K562 (cell line): ENCODE results near the gene ZNF774. TPM values are rescaled to one million over a fixed set of nuclear protein-coding genes. Genes with fewer than 3 reads are reported as not detected.
A peak's percentile ranks its signal among the peaks of the same experiment; 100 is the strongest.

Experiments used
- EP400 ChIP-seq: fragments of 450-650 bp; IDR thresholded peaks from 2 replicates; pipeline ENCODE4 v1.6.1; 2017; ENCODE audit warnings: antibody characterized with exemption, mild to moderate bottlenecking, moderate library complexity
- ETS2 ChIP-seq: IDR thresholded peaks from 2 replicates; pipeline ENCODE4 v1.6.1; 2016; ENCODE audit warnings: borderline replicate concordance, missing genetic modification characterization, mild to moderate bottlenecking, moderate library complexity, missing compliant biosample characterization; ENCODE audit not compliant: poor library complexity, severe bottlenecking
- GATAD2A ChIP-seq: fragments of 450-650 bp; IDR thresholded peaks from 2 replicates; pipeline ENCODE4 v1.6.1; 2017
- HDAC2 ChIP-seq: fragments of 450-650 bp; IDR thresholded peaks from 2 replicates; pipeline ENCODE4 v1.6.1; 2016; ENCODE audit warnings: mild to moderate bottlenecking
- HLTF ChIP-seq: fragments of 450-650 bp; IDR thresholded peaks from 2 replicates; pipeline ENCODE4 v1.6.1; 2016
- KHSRP ChIP-seq: fragments of 450-650 bp; IDR thresholded peaks from 2 replicates; pipeline ENCODE4 v1.6.1; 2017
- TFAM ChIP-seq: fragments of 250-450 bp; sonication (Bioruptor Pico); conservative IDR thresholded peaks from 2 replicates; pipeline ENCODE4 v1.5.0; 2021; ENCODE audit warnings: mild to moderate bottlenecking, moderate library complexity
- THRAP3 ChIP-seq: fragments of 450-650 bp; IDR thresholded peaks from 2 replicates; pipeline ENCODE4 v1.6.1; 2016; ENCODE audit warnings: mild to moderate bottlenecking, inconsistent platforms, borderline replicate concordance
- TOE1 ChIP-seq, 2 experiments: fragments of 450-650 bp in 1 of 2; sonication (generic) in 1 of 2; formaldehyde crosslinking in 1 of 2; IDR thresholded peaks; 2 replicates each; pipeline versions ENCODE4 v1.7.1 to v1.8.0; 2016 to 2022; ENCODE audit warnings: borderline replicate concordance in 2 of 2, mild to moderate bottlenecking in 2 of 2, antibody characterized with exemption in 1 of 2, inconsistent platforms in 1 of 2, low read depth in 1 of 2, missing genetic modification reagents in 1 of 2, moderate library complexity in 1 of 2
- ZNF23 ChIP-seq: fragments of 250-450 bp; sonication (Bioruptor Pico); IDR thresholded peaks from 2 replicates; pipeline ENCODE4 v1.4.0; 2020; ENCODE audit warnings: mild to moderate bottlenecking
- polyA plus RNA-seq, 8 experiments: library from polyadenylated mRNA; depleted of rRNA in 4 of 8; stranded (reverse) in 5 of 8; unstranded in 3 of 8; fragments of >200 nt; fragmentation: Nextera tagmentation in 2 of 8; fragmentation: Illumina TruSeq in 1 of 8; extraction: Ambion mirVana in 2 of 8; extraction: Trizol in 1 of 8; gene quantifications; 2 replicates each; pipeline versions ENCODE4 v1.2.1 to v1.2.3, GENCODE V29; 2011 to 2014; ENCODE audit warnings: inconsistent platforms in 1 of 8, missing spikeins in 1 of 8
- total RNA-seq, 7 experiments: library from RNA; depleted of rRNA in 6 of 7; stranded (reverse); fragments of >200 nt in 6 of 7; fragmentation: Illumina TruSeq in 2 of 7; extraction: Trizol in 2 of 7; gene quantifications; 2 replicates each; pipeline versions ENCODE4 v1.2.1 to v1.2.3, GENCODE V29; 2011 to 2021; ENCODE audit warnings: low replicate concordance in 1 of 7
- TF ChIP-seq, protein P1 (sequence below): sonication (generic); formaldehyde crosslinking; IDR thresholded peaks from 2 replicates; pipeline ENCODE4 v1.8.1; 2023; ENCODE audit warnings: missing genetic modification reagents, mild to moderate bottlenecking, borderline replicate concordance
- TF ChIP-seq, protein P2 (sequence below): IDR thresholded peaks from 3 replicates; pipeline ENCODE4 v1.6.1; 2011; ENCODE audit warnings: borderline replicate concordance, mild to moderate bottlenecking; ENCODE audit not compliant: insufficient read length, insufficient read depth
- TF ChIP-seq, protein P3 (sequence below), 3 experiments: IDR thresholded peaks in 2 of 3; conservative IDR thresholded peaks in 1 of 3; 2 replicates each; pipeline ENCODE4 v1.5.1; 2011 to 2012; ENCODE audit warnings: low read length in 3 of 3, mild to moderate bottlenecking in 3 of 3, control low read depth in 2 of 3, improper control_type of control experiment in 1 of 3, inconsistent platforms in 1 of 3, low read depth in 1 of 3, mixed read lengths in 1 of 3, moderate library complexity in 1 of 3; ENCODE audit not compliant: insufficient read depth in 2 of 3
- TF ChIP-seq, protein P4 (sequence below): fragments of 450-650 bp; formaldehyde crosslinking; IDR thresholded peaks from 2 replicates; pipeline ENCODE4 v1.4.0; 2022; ENCODE audit warnings: mild to moderate bottlenecking, moderate library complexity
- TF ChIP-seq, protein P5 (sequence below), 2 experiments: fragments of 450-650 bp; conservative IDR thresholded peaks; 2 replicates each; pipeline ENCODE4 v1.6.1; 2017; ENCODE audit warnings: mild to moderate bottlenecking in 2 of 2, moderate library complexity in 2 of 2

The ZNF774 gene
- total and polyA plus RNA-seq, 9 of the 15 experiments (the other 6 are each of a cell fraction or from before 2014, with no cell fraction given) = 0.32 to 2.0 (median 1.2) TPM

DNA sequence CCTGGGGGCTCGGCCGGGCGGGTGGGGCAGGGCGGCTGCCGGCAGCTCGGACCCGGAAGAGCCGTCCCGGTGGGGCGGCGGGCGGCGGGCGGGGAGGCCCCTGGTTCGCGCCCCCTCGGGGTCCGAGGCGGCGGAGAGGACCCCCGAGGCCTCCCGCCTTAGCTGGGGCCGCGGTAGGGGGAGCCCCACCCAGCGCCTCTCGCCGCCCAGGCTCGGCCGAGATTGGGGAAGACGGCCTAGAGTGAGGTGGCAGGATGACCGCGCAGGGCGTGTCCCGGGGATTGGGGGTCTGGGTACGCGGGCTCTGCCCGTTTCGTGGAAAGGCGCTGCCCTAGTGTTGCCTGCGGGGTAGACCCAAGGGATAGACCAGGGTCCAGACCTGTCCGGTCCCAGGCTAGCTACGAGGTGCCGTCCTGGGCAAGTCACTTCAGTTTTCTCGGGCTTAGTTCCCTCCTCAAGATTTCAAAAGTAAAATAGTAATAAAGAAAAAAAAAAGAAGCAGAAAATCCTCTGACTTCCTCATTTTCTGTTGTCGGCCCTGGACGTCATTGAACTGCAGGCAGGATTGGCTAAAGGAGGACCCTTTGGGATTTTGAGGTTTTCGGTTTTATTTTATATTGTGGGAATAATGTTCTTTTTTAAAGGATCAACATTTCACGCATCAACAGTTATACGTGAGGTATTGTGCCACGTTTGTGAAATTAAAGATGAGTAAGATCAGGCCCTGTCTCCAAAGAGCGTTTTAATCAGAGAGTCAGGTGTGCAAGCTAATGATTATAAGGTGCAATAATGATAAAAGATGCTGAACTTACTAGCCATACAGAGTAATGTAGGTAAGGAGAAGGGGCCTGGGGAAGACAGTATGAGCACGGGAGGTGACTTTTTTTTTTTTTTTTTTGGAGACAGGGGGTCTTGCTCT lies 36.6 kb downstream of the ZNF774 start (continued):
- TF ChIP-seq, protein P1, sequence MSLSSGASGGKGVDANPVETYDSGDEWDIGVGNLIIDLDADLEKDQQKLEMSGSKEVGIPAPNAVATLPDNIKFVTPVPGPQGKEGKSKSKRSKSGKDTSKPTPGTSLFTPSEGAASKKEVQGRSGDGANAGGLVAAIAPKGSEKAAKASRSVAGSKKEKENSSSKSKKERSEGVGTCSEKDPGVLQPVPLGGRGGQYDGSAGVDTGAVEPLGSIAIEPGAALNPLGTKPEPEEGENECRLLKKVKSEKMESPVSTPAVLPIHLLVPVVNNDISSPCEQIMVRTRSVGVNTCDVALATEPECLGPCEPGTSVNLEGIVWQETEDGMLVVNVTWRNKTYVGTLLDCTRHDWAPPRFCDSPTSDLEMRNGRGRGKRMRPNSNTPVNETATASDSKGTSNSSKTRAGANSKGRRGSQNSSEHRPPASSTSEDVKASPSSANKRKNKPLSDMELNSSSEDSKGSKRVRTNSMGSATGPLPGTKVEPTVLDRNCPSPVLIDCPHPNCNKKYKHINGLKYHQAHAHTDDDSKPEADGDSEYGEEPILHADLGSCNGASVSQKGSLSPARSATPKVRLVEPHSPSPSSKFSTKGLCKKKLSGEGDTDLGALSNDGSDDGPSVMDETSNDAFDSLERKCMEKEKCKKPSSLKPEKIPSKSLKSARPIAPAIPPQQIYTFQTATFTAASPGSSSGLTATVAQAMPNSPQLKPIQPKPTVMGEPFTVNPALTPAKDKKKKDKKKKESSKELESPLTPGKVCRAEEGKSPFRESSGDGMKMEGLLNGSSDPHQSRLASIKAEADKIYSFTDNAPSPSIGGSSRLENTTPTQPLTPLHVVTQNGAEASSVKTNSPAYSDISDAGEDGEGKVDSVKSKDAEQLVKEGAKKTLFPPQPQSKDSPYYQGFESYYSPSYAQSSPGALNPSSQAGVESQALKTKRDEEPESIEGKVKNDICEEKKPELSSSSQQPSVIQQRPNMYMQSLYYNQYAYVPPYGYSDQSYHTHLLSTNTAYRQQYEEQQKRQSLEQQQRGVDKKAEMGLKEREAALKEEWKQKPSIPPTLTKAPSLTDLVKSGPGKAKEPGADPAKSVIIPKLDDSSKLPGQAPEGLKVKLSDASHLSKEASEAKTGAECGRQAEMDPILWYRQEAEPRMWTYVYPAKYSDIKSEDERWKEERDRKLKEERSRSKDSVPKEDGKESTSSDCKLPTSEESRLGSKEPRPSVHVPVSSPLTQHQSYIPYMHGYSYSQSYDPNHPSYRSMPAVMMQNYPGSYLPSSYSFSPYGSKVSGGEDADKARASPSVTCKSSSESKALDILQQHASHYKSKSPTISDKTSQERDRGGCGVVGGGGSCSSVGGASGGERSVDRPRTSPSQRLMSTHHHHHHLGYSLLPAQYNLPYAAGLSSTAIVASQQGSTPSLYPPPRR = no peak
- no peak for TF ChIP-seq GATAD2A
- TF ChIP-seq, protein P2, sequence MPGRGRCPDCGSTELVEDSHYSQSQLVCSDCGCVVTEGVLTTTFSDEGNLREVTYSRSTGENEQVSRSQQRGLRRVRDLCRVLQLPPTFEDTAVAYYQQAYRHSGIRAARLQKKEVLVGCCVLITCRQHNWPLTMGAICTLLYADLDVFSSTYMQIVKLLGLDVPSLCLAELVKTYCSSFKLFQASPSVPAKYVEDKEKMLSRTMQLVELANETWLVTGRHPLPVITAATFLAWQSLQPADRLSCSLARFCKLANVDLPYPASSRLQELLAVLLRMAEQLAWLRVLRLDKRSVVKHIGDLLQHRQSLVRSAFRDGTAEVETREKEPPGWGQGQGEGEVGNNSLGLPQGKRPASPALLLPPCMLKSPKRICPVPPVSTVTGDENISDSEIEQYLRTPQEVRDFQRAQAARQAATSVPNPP = no peak
- TF ChIP-seq, protein P3, sequence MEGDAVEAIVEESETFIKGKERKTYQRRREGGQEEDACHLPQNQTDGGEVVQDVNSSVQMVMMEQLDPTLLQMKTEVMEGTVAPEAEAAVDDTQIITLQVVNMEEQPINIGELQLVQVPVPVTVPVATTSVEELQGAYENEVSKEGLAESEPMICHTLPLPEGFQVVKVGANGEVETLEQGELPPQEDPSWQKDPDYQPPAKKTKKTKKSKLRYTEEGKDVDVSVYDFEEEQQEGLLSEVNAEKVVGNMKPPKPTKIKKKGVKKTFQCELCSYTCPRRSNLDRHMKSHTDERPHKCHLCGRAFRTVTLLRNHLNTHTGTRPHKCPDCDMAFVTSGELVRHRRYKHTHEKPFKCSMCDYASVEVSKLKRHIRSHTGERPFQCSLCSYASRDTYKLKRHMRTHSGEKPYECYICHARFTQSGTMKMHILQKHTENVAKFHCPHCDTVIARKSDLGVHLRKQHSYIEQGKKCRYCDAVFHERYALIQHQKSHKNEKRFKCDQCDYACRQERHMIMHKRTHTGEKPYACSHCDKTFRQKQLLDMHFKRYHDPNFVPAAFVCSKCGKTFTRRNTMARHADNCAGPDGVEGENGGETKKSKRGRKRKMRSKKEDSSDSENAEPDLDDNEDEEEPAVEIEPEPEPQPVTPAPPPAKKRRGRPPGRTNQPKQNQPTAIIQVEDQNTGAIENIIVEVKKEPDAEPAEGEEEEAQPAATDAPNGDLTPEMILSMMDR (IDR thresholded peaks at IDR 0.05 in 2 of 3, conservative IDR thresholded peaks at IDR 0.05 in 1 of 3; ENCODE audit: insufficient read depth in 2 of 3, low read depth in 1 of 3, low read length in 3 of 3) = no peak
- no peak for TF ChIP-seq TFAM (CRISPR knock-in tag)
- no peak for TF ChIP-seq ETS2 (tag)
- no peak for TF ChIP-seq KHSRP
- no peak for TF ChIP-seq THRAP3
- no peak for TF ChIP-seq ZNF23
- peak; percentile 72; the same call in 1 of the 2 replicates for TF ChIP-seq EP400
- TF ChIP-seq, protein P4, sequence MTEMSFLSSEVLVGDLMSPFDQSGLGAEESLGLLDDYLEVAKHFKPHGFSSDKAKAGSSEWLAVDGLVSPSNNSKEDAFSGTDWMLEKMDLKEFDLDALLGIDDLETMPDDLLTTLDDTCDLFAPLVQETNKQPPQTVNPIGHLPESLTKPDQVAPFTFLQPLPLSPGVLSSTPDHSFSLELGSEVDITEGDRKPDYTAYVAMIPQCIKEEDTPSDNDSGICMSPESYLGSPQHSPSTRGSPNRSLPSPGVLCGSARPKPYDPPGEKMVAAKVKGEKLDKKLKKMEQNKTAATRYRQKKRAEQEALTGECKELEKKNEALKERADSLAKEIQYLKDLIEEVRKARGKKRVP (CRISPR knock-in tag) = no peak
- no peak for TF ChIP-seq TOE1 (IDR thresholded peaks at IDR 0.05; ENCODE audit: borderline replicate concordance)
- no peak for TF ChIP-seq TOE1 (CRISPR knock-in tag; IDR thresholded peaks at IDR 0.05; ENCODE audit: borderline replicate concordance, low read depth)
- TF ChIP-seq, protein P5, sequence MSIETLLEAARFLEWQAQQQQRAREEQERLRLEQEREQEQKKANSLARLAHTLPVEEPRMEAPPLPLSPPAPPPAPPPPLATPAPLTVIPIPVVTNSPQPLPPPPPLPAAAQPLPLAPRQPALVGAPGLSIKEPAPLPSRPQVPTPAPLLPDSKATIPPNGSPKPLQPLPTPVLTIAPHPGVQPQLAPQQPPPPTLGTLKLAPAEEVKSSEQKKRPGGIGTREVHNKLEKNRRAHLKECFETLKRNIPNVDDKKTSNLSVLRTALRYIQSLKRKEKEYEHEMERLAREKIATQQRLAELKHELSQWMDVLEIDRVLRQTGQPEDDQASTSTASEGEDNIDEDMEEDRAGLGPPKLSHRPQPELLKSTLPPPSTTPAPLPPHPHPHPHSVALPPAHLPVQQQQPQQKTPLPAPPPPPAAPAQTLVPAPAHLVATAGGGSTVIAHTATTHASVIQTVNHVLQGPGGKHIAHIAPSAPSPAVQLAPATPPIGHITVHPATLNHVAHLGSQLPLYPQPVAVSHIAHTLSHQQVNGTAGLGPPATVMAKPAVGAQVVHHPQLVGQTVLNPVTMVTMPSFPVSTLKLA (conservative IDR thresholded peaks at IDR 0.05) = 0 out of 4 replicates have a peak, but pooled peaks of 1 of the 2 experiments have one; percentile 30
- TF ChIP-seq HLTF = no peak
- 0 out of 2 replicates have a peak, but pooled peaks have one; percentile 25 for TF ChIP-seq HDAC2
